HG03135 (cell line): ENCODE data around the gene ATAD2B.

Experiments
- ATAC-seq: cut with Tn5 transposase; IDR thresholded peaks from one replicate; pipeline ENCODE4 v1.9.1; 2021; ENCODE audit warnings: mild to moderate bottlenecking, moderate library complexity; ENCODE audit not compliant: unreplicated experiment

ATAD2B gene

GRCh38 chr2:23838996-23839395 lies 87.9 kb downstream of the ATAD2B start:
- ATAC-seq: no peak

GRCh38 chr2:23838581-23838980 lies 88.3 kb downstream of the ATAD2B start:
- no peak for ATAC-seq

DNA sequence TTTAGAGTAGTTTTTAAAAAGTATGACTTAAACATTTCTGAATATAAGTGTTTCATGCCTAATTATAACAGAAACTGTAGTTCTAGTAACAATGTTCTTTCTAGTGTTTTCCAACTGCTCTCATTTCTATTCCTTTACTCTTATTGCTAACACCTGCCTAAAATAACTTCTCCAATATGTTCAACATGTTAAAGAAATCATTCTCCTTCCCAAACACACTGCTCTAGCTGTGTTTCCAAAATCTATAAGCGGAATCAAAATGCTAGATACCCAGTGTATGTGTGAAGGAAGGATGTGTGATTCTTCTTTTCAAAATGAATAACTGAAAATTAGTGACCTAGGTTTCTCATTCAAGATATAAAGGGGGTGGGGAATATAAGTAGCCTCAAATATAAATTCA lies 89.1 kb downstream of the ATAD2B start:
- ATAC-seq: no peak

- no peak for ATAC-seq
Measured at GRCh38 chr2:23836971-23837565, 89.9 kb downstream of the ATAD2B start.

GRCh38 chr2:23836505-23836904 lies 90.4 kb downstream of the ATAD2B start:
- ATAC-seq: no peak

- ATAC-seq: no peak
Measured at GRCh38 chr2:23835988-23836387, 90.9 kb downstream of the ATAD2B start.

DNA sequence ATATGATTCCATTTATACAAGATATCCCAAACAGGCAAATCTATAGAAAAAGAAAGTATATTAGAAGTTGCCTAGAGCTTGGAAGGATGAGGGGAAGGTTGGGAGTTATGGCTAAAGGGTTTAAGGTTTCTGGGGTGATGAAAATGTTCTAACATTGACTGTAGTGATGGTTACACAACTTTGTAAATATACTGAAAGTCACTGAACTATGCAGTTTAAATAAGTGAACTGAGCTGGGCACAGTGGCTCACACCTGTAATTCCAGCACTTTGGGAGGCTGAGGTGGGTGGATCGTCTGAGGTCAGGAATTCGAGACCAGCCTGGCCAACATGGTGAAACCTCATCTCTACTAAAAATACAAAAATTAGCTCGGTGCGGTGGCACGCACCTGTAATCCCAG lies 91.5 kb downstream of the ATAD2B start:
- no peak for ATAC-seq

GRCh38 chr2:23828986-23829385 lies 97.9 kb downstream of the ATAD2B start:
- ATAC-seq: no peak

- ATAC-seq: no peak
Measured at GRCh38 chr2:23828256-23828980, 98.5 kb downstream of the ATAD2B start.

GRCh38 chr2:23827287-23827686 lies 99.6 kb downstream of the ATAD2B start:
- ATAC-seq: no peak

GRCh38 chr2:23826771-23827170 lies 100.2 kb downstream of the ATAD2B start:
- no peak for ATAC-seq

DNA sequence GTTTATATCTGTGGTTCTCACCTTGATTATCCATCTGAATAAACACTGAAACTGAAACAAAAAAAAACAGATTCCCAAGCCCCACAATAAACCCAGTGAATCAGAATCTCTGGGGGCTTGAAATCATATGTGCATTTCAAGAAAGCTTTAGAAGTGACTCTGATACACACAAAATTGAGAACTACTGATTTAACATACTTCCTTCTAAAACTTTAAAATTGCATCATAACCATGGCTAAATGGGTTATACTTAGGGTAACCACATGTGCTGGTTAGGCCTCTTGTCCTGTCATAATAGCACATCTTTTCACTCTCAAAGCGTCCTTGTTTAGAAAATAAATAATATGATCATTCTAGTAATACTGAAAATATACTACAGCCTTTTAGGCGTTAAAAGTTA lies 100.9 kb downstream of the ATAD2B start:
- ATAC-seq: no peak

- no peak for ATAC-seq
Measured at GRCh38 chr2:23824777-23825212, 102.1 kb downstream of the ATAD2B start.

- ATAC-seq: no peak
Measured at GRCh38 chr2:23823863-23824262, 103.1 kb downstream of the ATAD2B start.

GRCh38 chr2:23814963-23815362 lies 112.0 kb downstream of the ATAD2B start:
- ATAC-seq: no peak

- no peak for ATAC-seq
Measured at GRCh38 chr2:23813438-23813837, 113.5 kb downstream of the ATAD2B start.

DNA sequence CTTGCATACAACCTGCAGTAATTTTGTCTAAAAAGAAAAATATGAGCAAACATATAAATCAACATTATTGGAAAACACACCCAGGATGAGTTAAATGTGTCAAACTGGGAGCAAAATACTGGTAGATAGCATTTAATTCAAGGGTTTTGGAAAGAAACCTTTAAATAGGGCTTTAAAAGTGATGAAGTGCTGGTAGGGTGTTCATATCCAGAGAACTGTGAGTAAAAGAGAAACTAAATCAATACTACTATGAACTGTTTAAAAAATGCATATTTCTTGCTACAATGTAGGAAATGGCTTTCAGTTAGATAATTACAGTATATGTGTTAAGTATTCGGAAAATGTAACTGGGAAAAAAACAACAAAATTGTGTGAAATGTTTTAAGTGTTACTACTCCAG lies 117.8 kb downstream of the ATAD2B start:
- ATAC-seq: no peak

GRCh38 chr2:23806665-23807249 lies 120.2 kb downstream of the ATAD2B start:
- no peak for ATAC-seq

DNA sequence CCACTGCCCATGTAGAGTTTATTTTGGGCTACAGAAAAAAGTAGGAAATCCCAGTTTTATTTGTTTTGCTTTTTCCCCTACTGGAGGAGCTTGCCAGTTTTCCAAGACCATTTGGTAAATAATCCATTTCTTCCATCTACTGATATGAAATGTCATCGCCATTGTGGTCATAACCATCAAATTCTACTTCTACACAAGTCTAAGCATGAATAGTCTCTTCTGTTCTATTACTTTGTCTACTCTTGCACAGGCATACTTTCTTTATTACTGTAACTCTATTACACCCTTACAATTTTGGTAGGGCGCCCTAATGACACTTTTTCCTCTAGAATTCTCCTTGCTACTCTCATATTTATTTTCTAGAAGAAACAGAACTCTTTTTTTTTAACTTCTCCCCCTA lies 120.7 kb downstream of the ATAD2B start:
- ATAC-seq: no peak

- ATAC-seq: no peak
Measured at GRCh38 chr2:23803965-23804542, 122.9 kb downstream of the ATAD2B start.

- no peak for ATAC-seq
Measured at GRCh38 chr2:23803264-23803964, 123.5 kb downstream of the ATAD2B start.
